Activated T-cell treated with anti-CD3 and anti-CD28 coated beads, Interleukin-2, amount 50 U/mL, for 48 hours (primary cell): ENCODE measurements around the gene FGF12.

Source experiments
- DNase-seq, 2 experiments: peaks; one replicate each; pipeline ENCODE4 v3.0.0-alpha.2; 2020

Gene FGF12

GRCh38 chr3:192489579-192489978 is 237.8 kb downstream of the FGF12 start:
- DNase-seq: no peak

- DNase-seq: no peak
Observed at GRCh38 chr3:192487033-192487432, 240.3 kb downstream of the FGF12 start.

- DNase-seq: no peak
Observed at GRCh38 chr3:192482809-192483208, 244.5 kb downstream of the FGF12 start.

- DNase-seq: no peak
Observed at GRCh38 chr3:192482391-192482790, 244.9 kb downstream of the FGF12 start.

DNA sequence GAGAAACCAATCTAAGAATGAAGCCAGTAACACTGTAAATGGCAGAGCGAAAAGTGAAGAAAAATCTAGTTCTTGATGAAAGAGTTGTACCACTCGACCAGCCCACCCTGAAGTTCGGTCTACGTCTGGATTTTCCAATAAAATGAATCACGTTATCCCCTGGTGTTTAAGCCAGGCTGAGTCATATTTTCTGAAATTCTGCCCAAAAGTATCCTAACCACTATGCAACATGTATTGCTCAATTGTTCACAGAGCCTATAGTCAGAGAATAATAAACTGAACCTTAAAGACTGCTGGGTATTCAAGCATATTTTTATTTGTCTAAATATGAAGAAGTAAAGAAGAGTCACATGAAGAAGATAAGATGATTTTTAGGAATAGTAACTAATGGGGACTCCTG is 245.7 kb downstream of the FGF12 start:
- DNase-seq: no peak

DNA sequence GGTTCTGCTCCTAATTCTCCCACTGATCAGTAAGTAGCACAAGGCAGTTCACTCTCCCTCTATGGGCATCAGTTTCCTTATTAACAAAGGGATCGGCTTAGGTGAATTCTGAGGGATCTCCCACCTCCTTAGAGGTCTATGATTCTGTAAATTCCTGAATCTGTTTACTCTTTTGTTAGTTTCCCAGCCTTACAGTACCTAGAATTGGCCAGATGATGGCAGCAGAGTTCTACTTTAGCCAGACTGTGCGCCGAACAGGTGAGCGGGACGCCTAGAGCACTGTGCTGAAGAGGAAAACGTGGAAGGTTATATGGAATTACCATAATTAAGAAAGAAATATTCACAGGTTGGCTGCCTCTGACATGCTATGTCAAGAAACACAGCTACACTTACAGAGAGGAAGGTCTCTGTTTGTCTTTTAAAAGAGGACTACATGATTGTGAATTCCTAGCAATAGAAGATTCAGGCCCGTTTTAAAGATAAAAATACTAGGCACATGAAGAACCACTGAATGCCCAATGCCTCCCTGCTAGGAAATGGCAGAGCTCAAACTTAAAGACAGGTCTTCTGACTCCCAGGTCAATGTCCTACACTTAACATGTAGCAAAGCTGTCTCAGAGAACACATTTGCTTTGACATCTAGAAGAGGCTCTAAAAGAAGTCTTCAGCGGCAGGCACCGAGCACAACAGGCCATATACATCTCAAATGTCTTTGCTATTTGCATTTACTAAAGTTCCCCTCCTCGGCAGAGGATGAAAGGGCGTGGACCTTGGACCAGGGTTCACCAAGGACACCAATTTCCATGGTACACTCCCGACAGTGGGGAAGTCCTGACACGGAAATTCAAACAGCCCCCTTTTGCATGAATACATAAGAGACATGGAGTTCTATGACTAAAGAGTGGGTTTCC is 259.9 kb downstream of the FGF12 start:
- DNase-seq: peak; percentile 47 to 56

GRCh38 chr3:192449036-192449435 is 278.3 kb downstream of the FGF12 start:
- DNase-seq: no peak

DNA sequence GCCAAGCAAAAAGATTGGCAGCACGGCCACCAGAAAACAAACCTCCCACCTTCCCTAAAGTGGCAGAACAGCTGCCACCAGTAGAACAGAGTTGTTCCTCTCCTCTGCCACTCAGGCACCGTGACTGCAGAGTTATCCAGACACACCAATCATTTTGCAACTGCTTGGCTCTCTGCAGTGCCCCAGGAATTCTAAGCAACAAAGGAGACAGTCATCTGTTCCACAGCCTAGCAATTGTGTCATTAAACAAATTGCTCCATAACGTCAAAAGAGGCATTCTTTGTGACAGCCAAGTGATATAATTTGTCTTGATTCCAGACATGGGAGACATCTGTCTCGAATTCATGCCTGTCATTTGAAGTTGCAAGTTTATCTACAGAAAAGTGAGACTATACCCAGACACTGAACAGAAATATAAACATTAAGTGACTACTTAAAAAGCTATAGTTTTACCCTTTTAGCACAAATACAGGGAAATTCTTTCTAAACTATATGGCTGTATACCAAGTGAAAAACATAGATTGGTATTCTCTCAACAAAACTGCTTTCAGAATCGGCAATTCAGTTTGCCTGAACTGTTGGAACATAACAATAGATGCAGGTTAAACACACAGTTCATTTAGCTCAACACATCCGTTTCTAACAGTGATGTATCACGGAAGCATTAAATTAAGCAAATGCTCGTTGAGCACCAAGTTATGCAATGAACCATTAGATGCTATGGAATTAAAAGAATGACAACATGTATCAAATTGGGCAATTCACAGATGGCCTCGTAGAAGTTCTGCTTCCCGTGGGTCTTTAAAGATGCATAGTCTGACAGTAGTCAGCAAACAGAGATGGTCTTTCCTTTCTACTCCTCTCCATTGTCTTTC is 281.3 kb downstream of the FGF12 start:
- no peak for DNase-seq

DNA sequence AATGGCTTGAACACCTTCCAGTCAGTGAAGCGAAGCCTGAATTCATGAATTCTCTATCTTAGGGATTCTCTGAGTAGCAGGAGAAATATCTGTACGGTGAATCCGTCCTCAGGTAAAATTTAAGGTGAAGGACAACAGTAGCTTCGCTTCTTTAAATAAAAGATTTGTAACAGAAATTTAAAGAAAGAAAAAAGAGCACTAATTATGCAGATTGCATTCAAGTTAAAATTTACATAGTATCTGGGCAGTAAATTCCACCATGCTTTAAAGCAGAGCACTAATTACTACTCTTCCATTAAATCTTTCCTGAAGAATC is 282.6 kb downstream of the FGF12 start:
- no peak for DNase-seq

- peak; percentile 61 to 69 for DNase-seq
Observed at GRCh38 chr3:192444096-192444790, 283.1 kb downstream of the FGF12 start.

DNA sequence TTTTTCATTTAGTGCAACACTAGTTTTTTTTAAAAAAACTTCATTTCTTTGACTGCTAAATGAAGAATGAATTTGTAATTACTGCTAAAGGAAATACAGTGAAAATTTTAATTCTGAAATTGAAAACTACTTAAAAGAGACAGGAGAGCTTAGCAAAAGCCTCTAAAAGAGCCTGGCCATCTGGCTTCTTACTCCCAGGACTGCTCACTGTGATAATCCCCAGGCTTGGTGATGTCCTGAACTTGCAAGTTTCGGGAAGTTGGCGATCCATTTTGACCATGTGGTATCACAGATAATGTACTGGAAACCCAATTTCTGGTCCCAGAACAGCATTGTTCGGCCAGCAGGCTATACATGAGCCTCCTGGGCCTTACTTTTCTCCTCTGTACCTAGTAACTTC is 292.1 kb downstream of the FGF12 start:
- no peak for DNase-seq

DNA sequence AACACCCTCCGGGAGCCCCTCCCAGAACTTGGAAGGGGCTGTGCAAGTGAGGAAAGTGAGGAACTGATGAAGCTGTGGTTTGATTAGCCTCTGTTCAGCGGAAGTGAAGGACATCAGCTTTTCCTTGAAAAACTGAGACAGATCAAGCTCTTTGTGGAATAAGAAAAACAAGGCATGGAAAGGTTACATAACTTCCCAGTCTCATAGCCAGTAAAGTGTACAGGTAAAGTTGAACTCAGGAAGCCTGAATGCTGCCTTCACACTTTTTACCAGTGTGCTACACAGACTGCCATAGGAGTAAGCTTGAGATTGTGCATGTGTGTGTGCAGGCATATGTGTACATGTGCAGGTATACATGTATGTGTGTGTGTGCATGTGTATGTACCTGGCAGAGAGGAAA is 293.2 kb downstream of the FGF12 start:
- no peak for DNase-seq

DNA sequence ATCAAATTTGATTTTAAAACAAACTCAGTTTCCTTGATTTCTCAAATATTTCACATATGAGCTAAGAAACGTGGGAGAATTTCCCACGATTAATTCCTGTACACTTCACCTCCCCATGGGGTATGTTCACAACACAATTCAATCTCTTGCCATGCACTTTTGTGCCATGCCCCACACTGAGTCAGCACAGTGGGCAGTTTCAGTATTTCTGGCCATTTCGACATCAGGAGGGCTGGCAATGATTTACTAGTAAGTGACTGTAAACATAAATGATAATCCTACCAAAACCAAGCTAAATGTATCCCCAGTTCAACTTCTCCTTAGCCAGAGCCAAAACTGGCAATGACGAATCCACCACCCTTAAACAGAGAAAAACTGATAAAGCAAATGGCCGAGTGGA is 293.6 kb downstream of the FGF12 start:
- no peak for DNase-seq

DNA sequence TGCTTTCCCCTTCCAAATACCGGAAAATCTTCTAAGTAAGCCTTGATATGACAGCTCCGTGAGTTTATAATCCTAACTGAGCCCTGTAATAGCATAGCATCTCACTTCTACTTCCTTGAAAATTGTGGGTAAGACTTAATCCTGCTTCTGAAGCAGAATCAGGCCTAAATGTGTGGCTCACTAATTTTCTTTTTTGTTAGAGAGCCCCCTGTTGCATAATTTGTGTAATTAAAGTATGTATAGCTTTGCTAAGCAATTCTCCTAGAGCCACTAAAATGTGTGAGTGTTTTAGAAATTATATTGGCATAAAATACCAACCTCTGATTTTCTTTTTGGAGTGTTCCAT is 304.4 kb downstream of the FGF12 start:
- no peak for DNase-seq

DNA sequence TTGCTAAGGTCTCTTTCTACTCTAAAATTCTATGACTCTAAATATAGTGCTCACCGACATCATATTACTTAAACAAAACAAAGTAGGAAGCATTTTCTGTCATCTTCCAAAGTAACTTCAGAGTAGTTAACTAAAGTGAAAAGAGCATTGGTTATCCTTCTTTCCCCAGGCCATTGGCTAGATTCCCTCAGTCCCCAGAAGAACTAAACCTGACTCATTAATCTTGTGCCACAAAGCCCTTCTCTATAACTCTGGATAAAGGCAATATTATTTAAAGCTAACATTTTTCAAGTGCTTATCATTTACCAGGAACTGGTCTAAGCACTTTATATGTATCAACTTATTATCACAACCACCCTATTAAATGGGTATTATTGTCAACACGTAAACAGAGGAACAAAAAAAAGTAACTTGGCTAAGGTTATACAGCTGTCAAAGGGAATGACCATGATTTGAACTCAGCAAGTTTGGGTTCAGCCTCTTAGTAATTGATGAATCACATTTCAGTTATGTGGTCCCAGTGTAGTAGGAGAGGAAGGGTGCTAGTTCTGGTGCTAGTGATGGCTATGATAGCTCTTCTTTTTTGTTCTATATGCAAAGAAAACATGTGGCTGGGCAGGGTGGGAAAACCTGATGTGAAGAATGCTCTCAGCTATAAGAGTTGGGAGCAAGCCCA is 304.9 kb downstream of the FGF12 start:
- DNase-seq: no peak

DNA sequence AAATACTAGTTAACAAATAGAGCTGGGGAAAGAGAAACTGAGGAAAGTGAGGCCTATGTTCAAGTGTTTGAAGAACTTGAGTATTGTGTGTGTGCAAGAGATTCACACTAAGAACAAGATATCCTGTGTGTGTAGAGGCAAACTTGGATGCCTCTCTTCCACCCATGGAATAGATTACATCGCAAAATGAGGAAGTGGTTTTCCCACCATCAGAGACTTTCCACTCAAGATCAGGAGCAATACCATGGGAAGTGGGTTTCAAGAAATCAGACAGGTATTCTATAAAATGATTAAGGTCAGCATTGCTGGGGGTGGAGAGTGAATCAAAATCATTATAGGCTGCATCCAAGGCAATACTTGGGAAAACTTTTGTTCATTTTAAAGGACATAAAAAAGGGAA is 308.0 kb downstream of the FGF12 start:
- no peak for DNase-seq

DNA sequence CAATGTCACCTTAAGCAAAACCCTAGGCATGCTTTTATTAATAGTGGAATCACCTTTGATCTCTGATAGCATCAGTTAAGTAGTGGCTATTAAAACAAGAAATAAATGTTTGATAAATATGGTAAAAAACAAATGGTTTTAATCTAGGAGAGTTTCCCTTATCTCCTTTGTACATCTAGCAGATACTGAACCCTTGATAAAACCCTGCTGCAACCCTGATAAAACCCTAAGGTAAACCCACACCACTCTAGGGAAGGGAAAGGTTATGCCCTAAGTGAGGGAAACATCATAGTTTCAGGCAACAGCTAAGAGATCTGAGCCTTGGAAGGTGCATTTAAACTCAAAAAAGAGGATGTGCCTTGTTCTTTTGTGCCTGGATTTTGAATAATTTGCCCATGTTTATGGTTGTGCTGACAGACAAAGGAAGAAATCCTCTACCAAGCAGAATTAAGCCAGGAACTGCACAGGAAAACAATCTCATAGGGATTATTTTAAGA is 309.7 kb downstream of the FGF12 start:
- no peak for DNase-seq

DNA sequence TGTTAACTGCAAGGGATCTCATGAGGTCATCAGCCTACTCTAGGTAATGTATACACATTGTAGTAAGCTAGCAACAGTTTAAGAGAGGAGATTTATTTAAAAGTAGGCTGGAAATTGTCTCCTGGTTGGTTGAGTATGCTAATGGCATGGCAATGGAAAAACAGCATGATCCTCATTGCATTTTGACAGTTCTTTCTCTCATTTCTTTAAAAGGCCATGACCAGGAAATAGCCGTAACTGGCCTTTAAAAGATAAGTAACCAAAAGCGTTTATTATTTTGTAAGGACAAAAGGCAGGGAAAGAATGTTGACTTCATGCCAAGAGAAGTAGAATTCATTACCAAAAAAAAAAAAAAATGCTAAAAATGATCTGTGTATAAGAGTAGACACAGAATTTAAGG is 310.3 kb downstream of the FGF12 start:
- no peak for DNase-seq

- no peak for DNase-seq
Observed at GRCh38 chr3:192413461-192413860, 313.9 kb downstream of the FGF12 start.

- DNase-seq: no peak
Observed at GRCh38 chr3:192410684-192410960, 316.7 kb downstream of the FGF12 start.

GRCh38 chr3:192409838-192410683 is 317.3 kb downstream of the FGF12 start:
- DNase-seq: no peak

DNA sequence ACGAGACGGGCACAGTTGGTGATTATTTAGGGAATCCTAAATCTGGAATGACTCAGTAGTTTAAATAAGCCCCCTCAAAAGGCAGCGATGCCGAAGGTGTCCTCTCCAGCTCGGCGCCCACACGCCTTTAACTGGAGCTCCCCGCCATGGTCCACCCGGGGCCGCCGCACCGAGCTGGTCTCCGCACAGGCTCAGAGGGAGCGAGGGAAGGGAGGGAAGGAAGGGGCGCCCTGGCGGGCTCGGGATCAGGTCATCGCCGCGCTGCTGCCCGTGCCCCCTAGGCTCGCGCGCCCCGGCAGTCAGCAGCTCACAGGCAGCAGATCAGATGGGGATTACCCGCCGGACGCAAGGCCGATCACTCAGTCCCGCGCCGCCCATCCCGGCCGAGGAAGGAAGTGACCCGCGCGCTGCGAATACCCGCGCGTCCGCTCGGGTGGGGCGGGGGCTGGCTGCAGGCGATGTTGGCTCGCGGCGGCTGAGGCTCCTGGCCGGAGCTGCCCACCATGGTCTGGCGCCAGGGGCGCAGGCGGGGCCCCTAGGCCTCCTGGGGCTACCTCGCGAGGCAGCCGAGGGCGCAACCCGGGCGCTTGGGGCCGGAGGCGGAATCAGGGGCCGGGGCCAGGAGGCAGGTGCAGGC is 318.0 kb downstream of the FGF12 start:
- DNase-seq: no peak
